ENCODE results near the gene GLRX5. TPM values are rescaled to one million over a fixed set of nuclear protein-coding genes. Genes with fewer than 3 reads are reported as not detected.

The GLRX5 gene
- polyA plus RNA-seq, 2 of the 4 experiments (the other 2 are of a cell fraction), result 51.2 to 73.2 TPM

DNA sequence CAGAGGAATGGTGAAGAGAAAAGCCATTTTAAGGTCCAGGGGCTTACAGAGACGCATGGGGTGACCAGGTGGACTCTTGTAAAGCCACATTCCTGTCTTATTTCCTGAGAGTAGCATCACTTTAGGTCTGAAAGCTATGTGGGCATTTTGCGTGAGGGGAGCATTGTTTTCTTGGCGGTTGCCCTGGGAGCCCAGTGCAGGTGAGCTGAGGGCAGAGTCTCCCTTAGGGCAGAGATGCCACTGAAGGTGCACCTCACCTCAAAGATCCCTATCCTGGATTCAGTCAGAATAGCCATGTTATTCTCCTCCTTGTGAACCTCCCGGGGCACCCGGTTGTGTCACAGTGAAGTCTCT is 12.4 kb downstream of the GLRX5 start:
- CTCF ChIA-PET, result interaction anchor here (1.0 to 6.7 kb wide), 7 partner anchors 10 to 554 kb away, joined by 3 to 47 read pairs (median 4); no protein-coding TSS in a partner anchor

GRCh38 chr14:95547626-95548327 is 12.9 kb downstream of the GLRX5 start:
- no peak for ATAC-seq
- H3K4me3 ChIP-seq, result no peak overlapping the region
- 67% methylated on average over 14 of the region's 14 CpGs for WGBS (ENCODE audit: missing lambda C conversion rate)
- 0 out of 3 replicates have a peak, but pooled peaks cover 2% of the 10 kb centered on the region for H3K9me3 ChIP-seq
- ChIA-PET CTCF (interaction anchor here (1.0 to 6.7 kb wide), 7 partner anchors 11 to 553 kb away, joined by 3 to 47 read pairs (median 4); no protein-coding TSS in a partner anchor), POLR2A (no interaction called here)
- TF ChIP-seq FOSL2 (IDR thresholded peaks at IDR 0.05) (no peak), FOSL2 (CRISPR knock-in tag; IDR thresholded peaks at IDR 0.05) (no peak), REST (IDR thresholded peaks at IDR 0.05) (no peak), TP53 (CRISPR knock-in tag; IDR thresholded peaks at IDR 0.05) (no peak), RNF2 (IDR thresholded peaks at IDR 0.05; ENCODE audit: borderline replicate concordance, low read depth) (no peak), KDM5A (IDR thresholded peaks at IDR 0.05) (no peak)
- DNase-seq (ENCODE audit: low read depth in 1 of 2, low spot score in 1 of 2), result no peak
- no peak overlapping the region; a peak in 1 of 6 replicates for H3K27ac ChIP-seq
- H3K4me2 ChIP-seq, result no peak overlapping the region
- no peak for FAIRE-seq
- peaks cover 16% of the 10 kb centered on the region; the same call in 2 of the 3 replicates for H3K4me1 ChIP-seq

More for the DNA sequence above, 12.4 kb downstream of the GLRX5 start:
- ATAC-seq, result no peak
- 96% methylated on average over 5 of the region's 5 CpGs for WGBS (ENCODE audit: missing lambda C conversion rate)
- no peak for FAIRE-seq
- no peak for DNase-seq (ENCODE audit: low read depth in 1 of 2, low spot score in 1 of 2)
- no peak overlapping the region for H3K4me3 ChIP-seq
- 0 out of 3 replicates have a peak, but pooled peaks cover 2% of the 10 kb centered on the region for H3K9me3 ChIP-seq
- H3K4me1 ChIP-seq, result peaks cover 16% of the 10 kb centered on the region; the same call in 2 of the 3 replicates
- H3K27ac ChIP-seq, result no peak overlapping the region; a peak in 1 of 6 replicates
- POLR2A ChIA-PET, result no interaction called here
- TF ChIP-seq, protein P1, sequence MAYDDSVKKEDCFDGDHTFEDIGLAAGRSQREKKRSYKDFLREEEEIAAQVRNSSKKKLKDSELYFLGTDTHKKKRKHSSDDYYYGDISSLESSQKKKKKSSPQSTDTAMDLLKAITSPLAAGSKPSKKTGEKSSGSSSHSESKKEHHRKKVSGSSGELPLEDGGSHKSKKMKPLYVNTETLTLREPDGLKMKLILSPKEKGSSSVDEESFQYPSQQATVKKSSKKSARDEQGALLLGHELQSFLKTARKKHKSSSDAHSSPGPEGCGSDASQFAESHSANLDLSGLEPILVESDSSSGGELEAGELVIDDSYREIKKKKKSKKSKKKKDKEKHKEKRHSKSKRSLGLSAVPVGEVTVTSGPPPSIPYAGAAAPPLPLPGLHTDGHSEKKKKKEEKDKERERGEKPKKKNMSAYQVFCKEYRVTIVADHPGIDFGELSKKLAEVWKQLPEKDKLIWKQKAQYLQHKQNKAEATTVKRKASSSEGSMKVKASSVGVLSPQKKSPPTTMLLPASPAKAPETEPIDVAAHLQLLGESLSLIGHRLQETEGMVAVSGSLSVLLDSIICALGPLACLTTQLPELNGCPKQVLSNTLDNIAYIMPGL (CRISPR knock-in tag; IDR thresholded peaks at IDR 0.05; ENCODE audit: borderline replicate concordance), result no peak
- no peak for TF ChIP-seq CBX2 (IDR thresholded peaks at IDR 0.05; ENCODE audit: borderline replicate concordance, low read depth)
- no peak for TF ChIP-seq ESRRA (IDR thresholded peaks at IDR 0.05; ENCODE audit: borderline replicate concordance, low read length)
- TF ChIP-seq RNF2 (IDR thresholded peaks at IDR 0.05; ENCODE audit: borderline replicate concordance, low read depth), result no peak
- TF ChIP-seq ZFP36 (IDR thresholded peaks at IDR 0.05; ENCODE audit: borderline replicate concordance, partially characterized antibody), result no peak
- H3K4me2 ChIP-seq, result no peak overlapping the region

DNA sequence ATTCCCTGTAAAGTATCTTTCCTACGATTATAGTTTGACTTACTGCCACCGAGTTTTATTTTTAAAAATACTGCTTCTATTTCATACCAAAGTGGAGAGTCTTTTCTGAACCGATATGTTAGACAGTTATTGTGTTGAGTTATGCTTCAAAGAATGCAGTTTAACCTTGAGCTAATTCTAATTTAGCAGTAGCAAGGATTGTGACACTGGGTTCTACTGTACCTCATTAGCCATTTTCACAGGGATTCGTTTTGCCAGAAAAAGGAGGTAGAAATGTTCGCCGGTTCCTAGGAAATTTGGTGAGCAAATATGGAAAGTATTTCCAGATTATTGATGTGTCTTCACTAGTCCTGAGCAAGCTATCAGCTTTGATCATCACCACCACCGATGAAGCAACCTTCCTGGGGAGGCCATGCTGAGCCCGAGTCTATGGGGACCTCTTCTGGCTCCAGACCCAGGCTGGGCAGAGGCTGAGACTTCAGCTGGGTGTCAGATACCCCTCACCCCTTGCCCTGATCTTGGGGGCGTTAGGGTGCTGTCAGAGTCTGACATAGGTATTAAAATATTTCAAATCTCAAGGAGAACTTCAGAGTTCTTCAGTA is 13.6 kb downstream of the GLRX5 start:
- Histone ChIP-seq H3K27ac (no peak overlapping the region), H3K9me3 (0 out of 3 replicates have a peak, but pooled peaks cover 2% of the 10 kb centered on the region)

More for the DNA sequence above, 13.6 kb downstream of the GLRX5 start:
- TF ChIP-seq, protein P2, sequence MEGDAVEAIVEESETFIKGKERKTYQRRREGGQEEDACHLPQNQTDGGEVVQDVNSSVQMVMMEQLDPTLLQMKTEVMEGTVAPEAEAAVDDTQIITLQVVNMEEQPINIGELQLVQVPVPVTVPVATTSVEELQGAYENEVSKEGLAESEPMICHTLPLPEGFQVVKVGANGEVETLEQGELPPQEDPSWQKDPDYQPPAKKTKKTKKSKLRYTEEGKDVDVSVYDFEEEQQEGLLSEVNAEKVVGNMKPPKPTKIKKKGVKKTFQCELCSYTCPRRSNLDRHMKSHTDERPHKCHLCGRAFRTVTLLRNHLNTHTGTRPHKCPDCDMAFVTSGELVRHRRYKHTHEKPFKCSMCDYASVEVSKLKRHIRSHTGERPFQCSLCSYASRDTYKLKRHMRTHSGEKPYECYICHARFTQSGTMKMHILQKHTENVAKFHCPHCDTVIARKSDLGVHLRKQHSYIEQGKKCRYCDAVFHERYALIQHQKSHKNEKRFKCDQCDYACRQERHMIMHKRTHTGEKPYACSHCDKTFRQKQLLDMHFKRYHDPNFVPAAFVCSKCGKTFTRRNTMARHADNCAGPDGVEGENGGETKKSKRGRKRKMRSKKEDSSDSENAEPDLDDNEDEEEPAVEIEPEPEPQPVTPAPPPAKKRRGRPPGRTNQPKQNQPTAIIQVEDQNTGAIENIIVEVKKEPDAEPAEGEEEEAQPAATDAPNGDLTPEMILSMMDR (IDR thresholded peaks at IDR 0.05), result no peak
- TF ChIP-seq RAD21 (conservative IDR thresholded peaks at IDR 0.05 in 1 of 2, IDR thresholded peaks at IDR 0.05 in 1 of 2) (no peak), EP300 (IDR thresholded peaks at IDR 0.05) (no peak), TFCP2L1 (CRISPR knock-in tag; IDR thresholded peaks at IDR 0.05) (no peak), JUNB (IDR thresholded peaks at IDR 0.05) (no peak), NPAS2 (CRISPR knock-in tag; IDR thresholded peaks at IDR 0.05; ENCODE audit: borderline replicate concordance) (no peak), HOXB5 (CRISPR knock-in tag; IDR thresholded peaks at IDR 0.05) (no peak), TP53 (CRISPR knock-in tag; IDR thresholded peaks at IDR 0.05) (no peak), USF2 (IDR thresholded peaks at IDR 0.05) (no peak), BCL3 (IDR thresholded peaks at IDR 0.05) (no peak)
- WGBS (ENCODE audit: missing lambda C conversion rate), result 91% methylated on average over 9 of the region's 9 CpGs
- ChIA-PET CTCF (interaction anchor here (1.1 to 6.7 kb wide), 4 partner anchors 12 to 553 kb away, joined by 3 to 47 read pairs (median 4); no protein-coding TSS in a partner anchor), POLR2A (no interaction called here)
- no peak overlapping the region for H3K4me2 ChIP-seq
- peaks cover 16% of the 10 kb centered on the region; the same call in 2 of the 3 replicates for H3K4me1 ChIP-seq
- no peak for ATAC-seq
- no peak for DNase-seq (ENCODE audit: low read depth in 1 of 2, low spot score in 1 of 2)
- no peak for FAIRE-seq
- H3K4me3 ChIP-seq, result no peak overlapping the region
